Effector CD8-positive, alpha-beta T cell (primary cell): ENCODE data around the gene IRF2BP2.

Experiments used
- DNase-seq: peaks from one replicate; lab custom pipeline; 2025; lab: John Stamatoyannopoulos, UW

The IRF2BP2 gene

DNA sequence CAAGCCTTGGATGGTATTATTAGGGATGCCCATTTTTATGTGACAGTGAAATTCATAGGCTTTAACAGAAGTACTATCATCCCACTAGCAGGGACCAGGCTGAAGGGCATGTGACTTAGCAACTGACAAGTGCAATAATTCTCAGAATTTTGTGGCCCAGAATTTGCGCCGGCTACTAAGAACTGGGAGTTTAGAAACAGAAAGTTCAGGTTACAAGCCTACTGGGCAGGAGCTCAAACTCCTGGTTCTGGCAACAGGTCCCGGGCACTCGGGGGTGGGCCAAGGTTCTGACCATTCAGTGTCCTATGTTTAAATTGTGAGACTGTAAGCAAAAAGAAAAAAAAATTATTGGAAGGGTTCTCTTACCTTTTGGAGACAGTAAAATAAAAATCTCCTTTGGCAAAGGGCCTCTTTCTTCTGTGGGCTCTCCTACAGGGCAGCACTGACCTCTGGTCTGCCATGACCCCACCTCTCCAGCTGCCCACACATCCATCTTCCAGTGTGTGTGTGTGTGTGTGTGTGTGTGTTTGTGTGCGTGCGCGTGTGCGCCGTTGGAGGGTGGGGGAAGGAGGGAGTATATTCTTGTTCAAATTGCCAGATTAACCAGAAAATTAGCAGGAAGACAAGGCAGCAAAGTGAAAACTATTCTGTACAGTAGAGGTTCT lies 26.1 kb downstream of the IRF2BP2 start:
- no peak for DNase-seq

DNA sequence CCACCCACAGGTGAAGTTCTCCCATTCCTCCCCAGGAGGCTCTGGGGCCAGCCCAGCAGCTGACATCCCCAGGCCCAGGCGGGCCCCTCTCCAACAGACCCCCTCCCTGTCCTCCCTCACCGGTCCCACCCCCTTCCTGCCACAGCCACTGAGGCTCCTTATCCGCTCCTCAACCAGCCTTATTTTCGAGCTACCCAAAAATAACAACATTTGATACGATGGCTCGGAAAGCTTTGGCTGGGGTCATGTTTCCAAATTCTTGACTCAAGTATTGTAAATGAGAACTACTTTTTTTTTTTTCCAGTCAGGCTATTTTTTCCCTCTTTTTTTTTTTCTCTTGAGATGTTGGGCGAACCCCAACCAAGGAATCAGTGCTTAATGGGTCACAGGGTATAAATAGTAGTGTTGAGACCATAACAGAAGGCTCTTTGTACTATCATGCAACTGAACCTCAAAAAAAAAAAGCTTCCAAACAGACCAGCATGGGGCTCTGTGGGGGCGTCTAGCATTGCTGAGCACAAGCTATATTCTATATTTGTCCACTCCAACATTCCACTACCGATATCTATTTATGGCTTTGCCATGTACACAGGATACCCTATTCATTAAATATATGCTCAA lies 27.2 kb downstream of the IRF2BP2 start:
- no peak for DNase-seq

DNA sequence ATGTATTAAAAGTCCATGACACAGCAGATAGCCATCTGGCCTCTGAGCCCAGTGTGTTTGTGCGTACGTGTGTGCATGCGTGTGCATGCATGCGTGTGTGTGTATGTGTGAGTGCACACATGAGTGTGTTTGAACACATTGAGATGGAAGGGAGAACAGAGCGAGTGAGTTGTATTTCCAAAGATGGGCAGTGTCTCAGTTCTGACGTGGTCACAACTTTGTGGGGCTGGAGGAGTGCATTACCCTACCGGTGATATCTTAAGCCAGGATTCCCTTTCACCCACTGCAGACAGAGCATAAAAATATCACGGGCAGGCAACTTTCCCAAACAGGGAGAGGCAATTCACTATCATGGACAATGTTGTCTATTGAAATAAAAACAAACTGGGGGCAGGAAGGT lies 27.8 kb downstream of the IRF2BP2 start:
- DNase-seq = no peak

DNA sequence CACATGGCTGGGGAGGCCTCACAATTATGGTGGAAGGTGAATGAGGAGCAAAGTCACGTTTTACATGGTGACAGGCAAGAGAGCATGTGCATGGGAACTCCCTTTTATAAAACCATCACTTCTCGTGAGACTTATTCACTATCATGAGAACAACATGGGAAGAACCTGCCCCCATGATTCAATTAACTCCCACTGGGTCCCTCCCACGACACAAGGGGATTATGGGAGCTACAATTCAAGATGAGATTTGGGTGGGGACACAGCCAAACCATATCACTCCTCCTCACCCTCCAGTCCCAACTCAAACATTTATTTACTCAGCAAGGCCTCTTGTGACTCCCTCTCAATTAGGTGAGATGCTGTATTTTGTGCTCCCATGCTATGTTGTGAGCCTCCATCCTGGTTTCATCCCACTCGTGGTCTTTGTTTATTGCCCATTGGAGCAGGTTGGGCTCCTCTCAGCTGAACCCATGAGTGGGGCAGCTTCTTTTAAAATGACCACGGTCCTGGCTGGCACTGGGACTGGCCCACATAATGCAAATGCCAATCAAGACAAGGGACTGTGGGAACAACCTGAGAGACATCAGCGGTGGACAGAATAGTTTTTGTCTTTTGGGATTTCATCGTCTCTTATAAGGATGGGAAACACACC lies 28.8 kb downstream of the IRF2BP2 start:
- no peak for DNase-seq

DNA sequence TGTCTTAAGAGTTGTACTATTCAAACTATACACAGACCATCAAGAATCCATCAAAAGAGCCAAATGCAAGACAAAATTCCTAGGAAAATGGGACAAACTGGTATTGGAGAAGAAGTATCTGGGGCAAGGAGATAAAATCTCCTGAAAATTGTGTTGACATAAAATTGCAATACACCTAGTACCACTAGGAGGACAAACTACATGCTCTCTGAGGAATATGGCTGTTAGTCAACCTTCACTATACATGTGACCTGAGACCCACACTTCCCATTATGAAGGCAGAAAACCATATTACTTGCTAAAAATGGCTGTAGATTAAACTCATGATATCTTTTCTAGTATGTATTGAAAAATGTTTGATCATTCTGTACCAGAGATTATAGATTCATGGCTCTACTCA lies 30.0 kb downstream of the IRF2BP2 start:
- no peak for DNase-seq

DNA sequence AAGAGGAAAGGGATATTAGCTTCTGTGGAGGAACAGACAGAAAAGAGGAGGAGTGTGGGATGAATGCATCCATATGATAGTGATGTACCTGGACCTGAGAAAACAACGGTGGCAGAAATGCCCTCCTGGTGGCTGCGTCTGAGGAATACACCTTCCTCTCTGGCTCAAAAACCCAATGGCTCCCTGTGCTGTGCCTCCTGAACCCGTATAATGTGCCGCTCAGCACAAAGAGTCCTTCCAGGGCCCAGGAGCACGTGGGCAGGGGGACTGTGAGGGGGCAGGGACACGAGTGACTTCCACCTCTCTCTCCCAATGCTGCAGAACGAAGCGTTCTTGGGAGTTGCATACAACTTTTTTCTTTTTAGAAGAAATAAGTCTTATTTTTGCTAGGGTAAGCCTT lies 31.2 kb downstream of the IRF2BP2 start:
- DNase-seq = no peak

DNA sequence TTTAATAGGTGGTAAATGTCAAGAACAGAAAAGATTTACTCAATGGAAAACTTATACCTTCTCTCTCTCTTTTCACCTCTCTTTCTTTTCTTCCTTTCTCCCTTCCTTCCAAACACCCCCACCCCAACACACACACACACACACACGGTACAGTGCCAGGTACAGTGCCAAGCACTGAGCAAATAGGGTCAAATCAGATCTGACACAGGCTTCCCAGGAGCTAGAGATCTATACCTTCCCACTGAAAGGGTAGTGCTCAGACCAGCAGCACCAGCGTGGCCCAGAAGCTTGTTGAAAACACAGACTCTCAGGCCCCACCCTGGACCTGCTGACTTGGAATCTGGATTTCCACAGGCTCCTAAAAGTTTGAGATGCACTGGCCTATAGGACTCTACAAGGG lies 31.9 kb downstream of the IRF2BP2 start:
- no peak for DNase-seq

DNA sequence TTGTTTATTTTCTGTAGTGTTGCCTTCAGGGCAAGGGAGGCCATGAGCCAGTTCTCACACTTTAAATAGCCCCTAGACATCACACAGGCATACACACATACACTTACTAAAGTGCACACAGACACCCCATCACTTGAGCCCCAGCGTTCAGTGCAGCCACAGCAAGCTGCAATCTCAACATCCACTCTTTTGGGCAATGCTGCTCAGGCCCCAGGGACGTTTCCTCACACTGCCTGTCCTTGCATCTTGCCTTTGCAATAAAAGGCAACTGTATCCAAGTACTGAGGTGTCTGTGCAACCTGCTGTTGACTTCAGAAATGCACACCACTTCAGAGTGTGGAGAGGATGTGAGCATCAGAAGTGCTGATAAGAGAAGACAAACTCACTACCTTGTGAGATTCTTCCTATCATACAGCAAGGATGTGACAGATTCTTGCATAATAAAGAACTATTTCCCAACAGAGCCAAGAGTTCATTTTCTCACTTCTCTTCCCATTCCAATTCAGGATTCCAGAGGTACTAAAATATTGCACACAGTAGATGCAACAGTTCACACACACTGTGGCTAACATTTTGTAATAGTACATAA lies 36.2 kb downstream of the IRF2BP2 start:
- DNase-seq = no peak

DNA sequence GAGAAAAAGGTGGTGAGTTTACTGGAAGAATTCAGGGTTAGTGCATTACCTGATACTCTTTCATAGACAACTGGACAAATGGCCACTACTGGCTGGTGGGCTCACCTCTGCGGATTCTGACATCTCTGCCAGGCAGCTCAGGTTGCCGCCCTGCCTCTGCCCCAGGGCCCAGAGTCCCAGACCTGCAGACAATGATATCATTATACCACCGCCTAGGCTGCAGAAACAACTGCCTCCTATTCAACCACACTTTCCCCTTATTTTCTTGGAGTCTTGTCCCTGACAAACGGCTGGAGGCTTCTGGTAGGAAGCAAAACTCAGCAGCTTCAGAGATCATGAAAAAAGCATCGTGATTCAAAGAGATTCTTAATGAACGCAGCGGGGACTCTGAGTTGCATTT lies 37.0 kb downstream of the IRF2BP2 start:
- DNase-seq = no peak

DNA sequence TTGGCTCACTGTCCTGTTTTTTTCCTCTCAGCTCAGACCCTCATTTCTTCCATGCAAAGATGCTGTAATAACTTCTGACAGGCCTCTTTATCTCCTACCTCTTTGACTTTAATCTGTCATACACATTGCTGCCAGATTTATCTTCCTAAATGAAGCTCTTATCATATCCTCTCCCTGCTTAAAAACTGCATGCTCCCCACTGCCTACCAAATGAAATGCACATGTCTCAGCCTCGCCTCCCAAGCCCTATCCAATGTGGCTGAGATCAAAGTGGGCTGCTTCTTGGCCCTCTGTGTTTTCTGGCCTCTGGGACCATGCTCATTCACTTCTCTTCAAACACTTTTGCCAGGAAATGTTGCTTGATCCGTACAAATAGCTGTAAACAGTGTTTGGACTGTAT lies 38.3 kb downstream of the IRF2BP2 start:
- DNase-seq = no peak

DNA sequence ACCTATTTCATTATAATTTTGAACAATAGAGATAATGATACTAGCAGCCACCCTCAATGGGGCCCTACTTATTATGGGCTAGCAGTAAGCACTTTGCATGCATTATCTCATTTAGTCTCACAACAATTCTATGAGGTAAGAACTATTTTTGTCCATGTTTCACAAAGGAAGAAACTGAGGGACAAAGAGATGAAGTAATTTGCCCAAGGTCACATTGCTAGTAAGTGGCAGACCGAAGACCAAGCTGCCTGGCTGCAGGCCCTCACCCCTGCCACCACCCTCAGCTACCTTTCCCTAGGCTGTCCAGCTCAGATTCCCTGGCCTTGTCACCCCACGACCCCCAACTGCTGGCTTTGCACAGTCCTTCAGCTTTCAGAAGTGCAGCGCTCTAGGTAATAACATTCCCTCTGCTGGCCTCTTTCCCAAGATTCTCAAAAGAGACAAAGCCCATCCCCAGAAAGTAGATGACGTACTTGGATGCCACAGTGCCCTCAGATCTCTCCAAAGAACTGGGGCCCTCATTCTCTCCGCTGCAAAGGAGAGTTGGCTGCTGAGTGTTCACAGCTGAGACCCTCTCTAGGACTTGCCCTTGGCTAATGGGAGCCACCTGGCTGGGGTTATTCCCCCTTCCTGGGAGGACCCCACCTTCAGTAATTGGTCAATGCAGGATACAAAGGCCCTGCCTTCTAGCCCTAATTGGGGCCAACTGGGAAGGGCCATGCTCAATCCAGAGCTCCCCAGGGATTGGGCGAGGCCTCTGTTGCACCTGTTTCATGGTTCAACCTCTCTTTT lies 39.5 kb downstream of the IRF2BP2 start:
- no peak for DNase-seq

DNA sequence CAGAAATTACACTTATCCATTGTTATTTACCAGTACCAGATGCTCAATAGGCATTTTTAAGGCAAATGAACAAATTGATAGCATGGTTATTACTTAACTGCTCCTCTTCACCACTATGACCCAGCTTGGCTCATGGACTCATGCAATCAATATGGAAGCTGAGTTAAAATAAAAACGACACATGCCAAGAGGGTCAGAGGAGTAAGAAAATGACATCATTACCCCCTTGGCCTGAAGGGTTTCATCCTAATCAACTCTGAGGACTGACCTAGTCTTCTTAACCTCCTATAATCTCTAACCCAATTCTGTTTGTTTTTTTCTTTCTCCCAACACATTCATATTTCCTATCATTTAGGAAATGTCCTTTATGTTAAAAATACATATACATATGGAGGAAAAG lies 41.6 kb downstream of the IRF2BP2 start:
- no peak for DNase-seq

DNA sequence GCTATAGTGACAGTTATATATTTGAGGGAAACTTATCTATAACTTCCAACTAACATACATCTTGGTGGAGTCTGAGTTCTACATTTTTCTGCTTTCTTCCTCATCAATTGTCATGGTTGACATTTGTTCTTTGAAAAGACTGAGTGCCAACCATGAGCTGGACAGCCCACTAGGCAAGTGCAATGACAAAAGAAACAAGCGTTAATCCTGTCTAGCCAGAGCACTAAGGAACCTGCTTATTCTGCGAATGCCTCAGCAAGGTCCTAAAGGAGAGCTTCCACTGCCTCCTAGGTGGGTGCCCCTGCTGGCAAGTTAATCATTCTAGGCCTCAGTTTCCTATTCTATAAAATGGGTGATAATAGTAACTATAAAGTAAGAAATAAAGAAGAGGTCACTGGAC lies 44.8 kb downstream of the IRF2BP2 start:
- no peak for DNase-seq

DNA sequence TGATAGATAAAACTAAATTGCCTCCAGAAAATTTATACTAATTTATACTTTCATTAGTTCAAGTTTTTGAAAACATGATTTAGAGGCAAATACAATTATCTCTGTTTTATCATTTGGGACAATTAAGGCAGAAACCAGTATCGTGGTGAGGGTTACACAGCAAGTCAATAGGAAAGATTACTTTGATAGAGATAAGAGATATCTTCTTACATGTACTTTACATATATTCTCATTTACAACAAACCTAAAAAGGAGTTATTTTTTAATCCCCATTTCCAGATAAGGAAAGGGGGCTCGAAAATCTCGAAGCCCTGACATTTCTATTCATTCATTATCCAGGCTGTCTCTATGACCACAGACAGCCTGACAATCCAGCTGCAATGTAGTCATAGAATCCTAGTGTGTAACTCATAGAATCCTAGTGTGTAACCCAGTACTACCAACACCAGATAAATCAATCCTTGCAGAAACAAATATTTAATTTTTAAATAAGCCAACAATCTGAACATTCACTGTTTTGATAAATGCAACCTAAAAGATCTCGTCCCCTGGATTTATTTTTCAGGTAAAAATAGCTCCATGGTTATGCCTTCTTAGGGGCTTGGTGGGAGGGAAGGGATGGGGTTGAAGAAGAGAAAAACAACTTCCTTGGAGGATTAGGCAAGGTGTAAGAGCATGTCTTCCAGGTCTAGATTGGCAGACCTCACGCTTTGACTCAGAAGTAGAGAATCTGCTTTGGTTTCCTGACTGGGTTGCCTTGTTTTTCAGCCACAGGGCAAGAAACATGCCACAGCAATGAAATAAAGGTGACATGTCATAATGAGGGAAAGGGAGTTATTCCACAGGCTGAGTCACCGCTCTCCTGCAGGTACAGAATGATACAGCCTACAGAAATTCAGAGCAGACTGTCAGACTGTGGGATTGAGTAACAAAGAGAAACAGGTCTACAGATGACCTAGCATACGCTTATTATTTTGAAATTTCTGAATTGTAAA lies 45.6 kb downstream of the IRF2BP2 start:
- no peak for DNase-seq

DNA sequence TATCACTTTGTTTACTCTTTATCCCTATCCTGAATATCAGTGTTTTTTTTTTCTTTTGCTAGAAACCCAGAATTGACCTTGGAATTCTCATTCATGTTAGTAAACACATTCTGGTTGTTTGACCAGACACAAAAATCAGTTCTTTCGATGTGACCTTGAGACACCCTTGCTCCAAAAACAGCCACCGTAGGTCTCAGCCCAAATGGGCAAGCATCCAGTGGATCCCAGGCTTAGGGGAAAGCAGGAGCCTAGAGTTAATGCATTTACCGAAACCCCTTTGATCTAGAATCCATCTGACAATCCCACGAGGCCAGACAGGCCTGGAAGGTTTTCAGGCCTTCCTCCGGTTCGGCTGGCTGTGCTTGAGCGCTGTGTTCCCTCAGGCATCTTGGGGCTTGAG lies 47.6 kb downstream of the IRF2BP2 start:
- DNase-seq = no peak

DNA sequence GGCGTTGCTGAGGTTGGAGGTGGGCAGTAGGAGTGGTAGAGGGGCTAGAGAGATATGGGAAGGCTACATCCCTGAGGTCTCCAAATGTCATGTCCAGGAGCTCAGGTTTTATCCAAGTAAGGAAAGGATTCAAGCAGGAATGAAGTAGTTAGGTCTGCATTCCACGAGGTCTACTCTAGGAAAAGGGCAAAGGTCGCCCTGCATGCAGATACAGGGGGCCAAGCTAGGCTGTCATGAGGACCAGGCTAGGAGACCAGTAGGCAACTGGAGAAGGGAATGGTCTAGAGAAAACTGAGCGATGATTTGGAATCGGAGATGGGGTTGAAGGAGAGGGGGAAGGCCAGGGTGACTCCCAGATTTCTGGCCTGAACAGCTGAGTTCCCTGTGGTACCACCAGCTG lies 48.7 kb downstream of the IRF2BP2 start:
- no peak for DNase-seq

DNA sequence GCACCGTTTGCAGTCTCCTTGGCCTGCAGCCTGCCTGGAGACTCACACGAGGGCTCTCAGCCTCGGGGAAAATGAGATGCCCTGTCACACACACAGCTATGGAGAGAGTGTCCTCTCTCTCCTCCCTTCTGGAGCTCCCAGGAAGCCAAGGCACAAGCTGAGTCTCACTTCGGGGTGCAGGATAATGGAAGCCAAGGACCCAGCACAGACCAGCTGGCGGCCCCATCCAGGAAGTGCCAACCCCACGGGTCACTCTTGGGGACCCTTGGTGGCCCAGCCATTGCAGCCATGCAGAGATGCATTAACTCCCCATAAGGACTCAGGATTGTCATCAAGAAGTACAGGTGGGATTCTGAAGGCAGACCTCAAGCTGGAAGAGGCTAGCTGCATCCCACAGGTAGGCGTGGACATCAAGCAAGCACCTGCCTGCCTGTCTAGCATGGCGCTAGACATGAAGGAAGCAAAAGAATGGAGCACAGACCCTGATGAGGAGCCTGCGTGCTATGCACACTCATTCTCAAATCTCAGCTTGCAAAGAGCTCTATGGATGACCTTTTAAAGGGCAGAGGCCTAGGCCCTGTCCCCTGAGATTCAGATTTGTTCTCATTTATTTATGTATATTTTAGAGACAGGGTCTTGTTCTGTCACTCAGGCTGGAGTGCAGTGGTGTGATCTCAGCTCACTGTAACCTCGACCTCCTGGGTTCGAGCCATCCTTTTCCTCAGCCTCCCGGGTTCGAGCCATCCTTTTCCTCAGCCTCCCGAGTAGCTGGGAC lies 49.9 kb downstream of the IRF2BP2 start:
- no peak for DNase-seq

DNA sequence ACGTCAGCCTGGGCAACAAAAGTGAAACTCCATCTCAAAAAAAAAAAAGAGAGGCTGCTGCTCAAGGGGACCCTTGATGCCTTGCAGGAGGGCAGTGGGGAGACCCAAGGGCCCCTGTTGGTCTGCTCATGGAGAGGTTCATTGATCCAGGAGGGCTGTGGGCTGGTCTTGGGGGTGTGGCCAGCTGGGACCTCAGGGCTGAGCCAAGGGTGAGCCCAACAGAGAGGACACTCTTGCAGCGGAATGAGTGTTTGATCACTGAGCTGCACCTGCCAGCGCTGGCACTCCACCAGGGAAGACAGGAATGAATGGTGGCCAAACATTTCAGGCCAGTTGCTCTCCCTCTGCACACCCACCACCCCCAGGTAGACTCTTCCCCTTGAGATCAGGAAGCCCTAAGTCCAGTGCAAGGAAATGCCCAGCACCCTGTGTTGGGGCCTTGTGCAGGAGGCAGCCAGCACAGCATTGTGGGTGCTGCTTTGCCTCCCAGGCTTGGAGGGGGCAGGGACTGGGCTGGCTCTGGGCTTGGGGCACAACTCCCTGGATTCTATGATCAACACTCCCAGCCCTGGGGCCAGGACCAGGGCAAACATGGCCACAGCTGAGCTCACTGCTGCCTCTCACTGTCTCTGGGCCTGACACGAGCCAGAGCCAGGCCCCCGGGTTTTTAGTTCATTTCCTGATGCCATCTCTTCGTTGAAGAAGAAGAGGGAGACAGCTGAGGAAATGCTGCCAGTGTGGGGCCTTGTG lies 50.7 kb downstream of the IRF2BP2 start:
- DNase-seq = no peak

DNA sequence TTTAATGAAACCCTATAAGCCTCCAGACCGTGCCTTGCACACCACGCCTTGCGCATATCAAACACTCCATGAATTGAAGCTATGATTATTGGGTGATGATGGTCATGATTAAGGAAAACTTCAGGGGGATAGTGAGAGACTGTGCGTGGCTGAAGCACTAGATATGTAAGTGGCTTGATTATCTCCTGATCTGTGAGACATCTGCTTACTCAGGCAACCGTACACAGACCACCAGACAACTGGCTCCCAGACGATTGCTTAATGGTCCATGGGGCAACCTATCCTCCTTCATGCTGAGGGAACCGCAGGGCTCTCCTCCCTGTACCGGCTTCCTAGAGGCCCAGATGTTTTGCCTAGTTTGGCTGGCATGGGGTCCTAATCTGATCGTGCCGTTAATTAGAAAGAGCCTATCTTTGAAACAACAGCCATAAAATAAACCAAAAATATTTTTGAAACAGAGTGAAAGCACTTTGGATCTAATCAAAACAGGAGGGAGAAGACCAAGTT lies 51.6 kb downstream of the IRF2BP2 start:
- DNase-seq = no peak
